GM18519 (cell line): ENCODE results near the gene TMEM243.

Source experiments
- ATAC-seq: cut with Tn5 transposase; IDR thresholded peaks from one replicate; pipeline ENCODE4 v1.9.1; 2021; ENCODE audit warnings: mild to moderate bottlenecking, moderate library complexity; ENCODE audit not compliant: unreplicated experiment, low FRiP score

The TMEM243 gene

DNA sequence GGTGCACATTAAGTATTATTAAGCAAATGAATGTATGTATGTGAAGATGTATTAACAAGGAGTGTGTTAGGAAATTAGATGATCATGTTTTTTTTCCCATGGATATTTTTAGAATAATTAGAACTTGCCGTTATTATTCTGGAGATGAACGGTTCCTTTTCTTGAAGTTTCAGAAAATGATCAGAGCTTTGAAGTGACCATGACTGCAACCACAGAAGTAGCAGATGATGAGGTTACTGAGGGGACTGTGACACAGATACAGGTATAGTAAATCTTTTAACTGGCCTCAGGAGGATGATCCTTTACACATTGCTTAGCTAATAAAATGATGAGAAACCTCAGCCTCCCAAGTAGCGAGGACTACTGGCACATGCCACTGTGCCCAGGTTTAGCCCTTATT, 48.7 kb downstream of the TMEM243 start:
- ATAC-seq: no peak

DNA sequence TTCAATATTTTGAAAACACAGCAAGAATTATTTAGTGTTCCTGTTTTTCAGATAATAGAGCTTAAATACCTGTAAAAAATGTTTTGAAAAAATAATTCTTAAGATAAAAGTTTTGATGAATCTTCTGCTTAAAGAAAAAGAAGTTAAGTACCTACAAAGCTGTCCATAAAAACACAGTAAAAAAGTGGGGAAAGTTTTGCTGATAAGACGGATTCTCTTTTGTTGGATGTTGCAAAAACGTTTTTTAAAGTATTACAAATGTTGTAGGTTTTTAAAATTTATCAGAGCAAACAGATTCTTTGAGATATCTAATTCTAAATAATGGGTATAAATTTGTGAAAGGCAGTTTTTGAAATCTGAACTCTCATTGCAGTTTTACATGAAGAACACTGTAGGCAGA, 55.1 kb downstream of the TMEM243 start:
- no peak for ATAC-seq

DNA sequence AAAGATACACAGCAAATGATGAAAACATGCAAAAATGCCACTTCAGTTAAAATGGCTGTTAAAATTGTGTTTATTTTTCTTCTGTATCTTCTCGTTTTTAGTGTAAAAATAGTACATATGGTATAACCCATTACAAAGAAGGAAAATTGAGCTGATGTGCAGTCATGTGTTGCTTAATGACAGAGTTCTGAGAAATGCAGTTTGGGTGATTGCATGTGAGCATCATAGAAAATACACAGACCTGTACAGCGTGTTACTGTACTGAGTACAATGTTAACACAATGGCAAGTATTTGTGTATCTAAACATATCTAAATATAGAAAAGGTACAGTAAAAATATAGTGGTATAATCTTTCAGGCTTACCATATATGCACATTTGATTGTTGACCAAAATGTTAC, 60.0 kb downstream of the TMEM243 start:
- peak; percentile 89 for ATAC-seq

DNA sequence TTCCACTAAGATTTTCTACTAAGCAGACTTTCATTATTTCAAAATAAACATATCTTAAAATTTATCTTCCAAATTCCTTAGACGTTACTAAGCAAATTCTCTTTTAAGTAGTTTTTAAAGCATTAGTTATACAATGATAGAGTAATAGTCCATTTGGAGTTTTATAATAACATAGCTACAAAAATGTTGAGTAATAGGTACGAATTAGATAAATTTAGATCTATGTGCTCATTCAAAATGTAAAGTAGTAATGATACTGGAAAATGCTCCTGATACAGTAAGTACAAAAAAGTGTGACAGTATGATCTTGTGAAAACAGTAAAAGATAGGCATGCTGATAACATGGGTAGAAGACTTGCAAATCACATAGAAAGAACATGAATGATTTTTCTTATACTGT, 62.8 kb downstream of the TMEM243 start:
- no peak for ATAC-seq

DNA sequence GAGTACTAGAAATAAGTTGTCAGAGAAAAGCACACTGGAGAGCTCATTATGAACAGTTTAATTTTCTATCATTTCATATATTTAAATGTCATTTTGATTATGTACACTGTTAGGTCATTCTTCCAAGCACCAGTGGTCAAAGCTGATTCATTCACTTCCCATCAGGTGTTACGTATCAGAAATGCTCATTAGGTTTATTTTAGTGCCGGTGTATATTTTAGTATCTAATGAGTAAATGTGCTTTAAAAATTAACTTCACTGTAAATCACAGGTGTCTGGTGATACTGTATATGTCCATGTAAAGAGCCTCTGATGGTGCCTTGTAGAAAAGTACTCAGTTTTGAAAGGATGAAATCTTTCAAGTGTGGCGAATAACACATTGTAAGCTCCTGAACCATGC, 63.7 kb downstream of the TMEM243 start:
- no peak for ATAC-seq

DNA sequence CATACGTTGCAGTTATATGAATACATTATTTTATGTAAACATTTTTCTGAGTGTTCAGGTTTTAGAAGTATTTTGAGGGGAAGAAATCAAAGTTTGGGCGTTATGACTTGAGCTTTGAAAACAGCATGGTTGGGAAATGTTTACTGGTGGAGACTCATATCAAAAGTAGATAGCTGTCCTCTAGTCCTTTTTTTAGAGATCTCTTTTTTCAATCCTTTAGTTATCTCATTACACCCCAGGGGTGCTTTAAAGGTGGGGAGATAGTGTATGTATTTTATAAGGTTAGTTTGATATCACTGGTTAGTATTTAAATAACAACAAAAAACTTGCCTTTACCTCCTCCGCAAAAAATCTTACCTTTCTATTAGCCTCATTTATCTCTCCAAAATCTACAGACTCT, 65.0 kb downstream of the TMEM243 start:
- no peak for ATAC-seq

DNA sequence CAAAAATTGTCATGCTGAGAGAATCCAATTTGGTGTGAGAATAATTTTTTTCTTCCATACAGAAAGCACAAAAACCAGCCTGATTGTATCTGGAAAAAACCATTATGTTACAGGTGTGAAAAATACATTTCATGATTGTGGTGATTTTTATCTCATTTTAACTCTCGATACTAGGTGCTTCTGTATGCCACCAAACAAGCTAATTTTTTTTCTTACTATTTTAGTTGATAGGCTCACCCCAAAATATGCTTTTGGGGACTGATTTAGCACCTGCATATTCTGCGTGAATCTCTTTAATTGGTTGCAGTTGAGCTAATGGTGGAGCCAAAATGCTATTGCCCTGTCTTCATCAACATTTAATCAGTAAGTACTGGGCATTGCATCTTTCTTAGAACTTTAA, 65.4 kb downstream of the TMEM243 start:
- no peak for ATAC-seq

DNA sequence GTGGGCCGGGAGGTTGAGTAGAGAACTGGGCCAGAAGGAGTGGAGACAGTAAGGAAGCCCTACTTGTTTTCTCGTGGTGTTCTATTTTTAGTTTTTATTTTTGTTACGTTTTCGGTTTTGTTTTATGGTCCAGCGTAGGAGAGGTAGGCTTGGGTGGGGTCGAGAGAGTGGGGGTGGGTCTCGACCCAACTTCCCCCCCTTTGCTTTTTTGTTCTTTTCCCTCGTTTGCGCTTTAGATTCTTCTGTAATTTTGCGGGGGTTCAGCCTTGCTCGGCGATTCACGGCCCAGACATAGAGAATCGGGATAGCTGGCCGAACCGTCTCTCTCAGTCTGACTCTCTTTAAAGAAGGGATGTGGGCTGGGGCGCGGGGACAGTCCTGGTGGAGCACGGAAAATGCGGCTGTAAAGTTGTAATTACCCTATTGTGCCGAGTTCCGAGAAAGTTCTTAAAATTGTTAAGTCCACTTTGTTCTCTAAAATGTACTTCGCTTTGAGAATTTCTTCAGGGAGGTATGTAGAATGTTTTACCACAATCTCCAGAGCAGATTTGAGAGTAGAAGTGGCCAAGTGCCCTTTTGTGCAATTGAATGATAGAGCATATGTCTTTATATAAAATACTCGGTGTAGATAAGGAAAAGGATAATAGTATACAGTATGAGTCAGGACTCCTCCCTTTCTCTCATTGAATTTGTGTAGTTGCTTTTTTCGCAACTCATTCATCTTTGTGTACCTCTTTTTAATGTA, 66.5 kb downstream of the TMEM243 start:
- peak; percentile 12 for ATAC-seq

DNA sequence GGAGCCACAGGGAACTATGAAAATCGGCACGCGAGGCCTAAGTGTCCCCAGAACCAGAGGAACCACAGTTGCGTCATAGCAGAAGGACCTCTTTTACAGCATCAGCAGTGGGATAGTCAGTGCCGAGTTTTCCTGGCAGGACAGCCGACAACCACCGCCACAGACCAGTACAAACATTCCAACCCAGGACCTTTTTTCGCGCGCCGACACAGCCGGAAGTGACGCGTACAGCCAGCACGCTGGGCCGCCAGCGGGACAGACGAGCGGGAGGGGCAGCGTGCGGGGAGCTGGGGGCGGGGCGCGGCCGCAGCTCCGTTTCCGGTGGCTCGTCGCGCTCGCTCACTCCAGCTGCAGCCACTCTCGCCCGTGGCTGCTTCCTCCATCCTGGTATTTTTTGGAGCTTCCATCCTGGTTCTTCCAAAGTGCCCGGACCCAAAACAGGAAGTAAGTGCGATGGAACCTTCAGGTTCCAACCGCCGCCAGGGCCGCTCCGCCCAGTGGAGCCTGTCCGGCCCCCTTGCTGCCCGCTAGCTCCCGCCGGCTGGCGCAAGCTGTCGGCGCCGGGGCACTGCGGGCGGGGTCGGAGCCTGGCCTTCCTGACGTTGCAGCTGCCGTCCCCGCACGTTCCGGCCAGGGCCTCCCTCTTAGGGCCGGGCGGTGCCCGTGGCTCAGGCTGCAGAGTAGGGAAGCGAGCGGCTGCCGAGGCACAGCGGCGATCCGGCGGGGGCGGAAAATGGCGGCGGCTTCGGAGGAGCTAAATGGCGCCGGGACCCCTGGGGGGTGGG, 67.2 kb downstream of the TMEM243 start, which contains the start of gene DMTF1:
TSS of gene DMTF1 (plus strand) at position 342 of the 785 bp plus-strand sequence. CDS start 12,489 bp downstream, outside the sequence.
- peak; percentile 70 for ATAC-seq

DNA sequence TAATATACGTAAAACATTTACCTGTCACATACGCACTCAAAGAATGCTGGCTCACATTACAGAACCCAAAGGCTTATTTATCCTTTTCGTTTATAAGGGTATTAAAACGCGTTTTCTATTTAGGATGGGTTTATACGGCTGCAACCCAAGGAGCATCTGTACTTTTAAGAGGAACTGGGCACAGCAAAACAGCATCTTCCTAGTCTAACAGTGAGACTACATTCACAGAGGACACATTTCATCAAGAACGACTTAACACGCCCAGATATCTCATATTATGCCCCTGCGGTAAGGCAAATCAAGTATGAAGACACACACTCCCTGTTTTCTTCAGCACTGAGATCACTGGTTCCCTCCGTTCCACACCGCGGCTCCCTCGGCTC, 67.8 kb downstream of the TMEM243 start:
- peak; percentile 5 for ATAC-seq

DNA sequence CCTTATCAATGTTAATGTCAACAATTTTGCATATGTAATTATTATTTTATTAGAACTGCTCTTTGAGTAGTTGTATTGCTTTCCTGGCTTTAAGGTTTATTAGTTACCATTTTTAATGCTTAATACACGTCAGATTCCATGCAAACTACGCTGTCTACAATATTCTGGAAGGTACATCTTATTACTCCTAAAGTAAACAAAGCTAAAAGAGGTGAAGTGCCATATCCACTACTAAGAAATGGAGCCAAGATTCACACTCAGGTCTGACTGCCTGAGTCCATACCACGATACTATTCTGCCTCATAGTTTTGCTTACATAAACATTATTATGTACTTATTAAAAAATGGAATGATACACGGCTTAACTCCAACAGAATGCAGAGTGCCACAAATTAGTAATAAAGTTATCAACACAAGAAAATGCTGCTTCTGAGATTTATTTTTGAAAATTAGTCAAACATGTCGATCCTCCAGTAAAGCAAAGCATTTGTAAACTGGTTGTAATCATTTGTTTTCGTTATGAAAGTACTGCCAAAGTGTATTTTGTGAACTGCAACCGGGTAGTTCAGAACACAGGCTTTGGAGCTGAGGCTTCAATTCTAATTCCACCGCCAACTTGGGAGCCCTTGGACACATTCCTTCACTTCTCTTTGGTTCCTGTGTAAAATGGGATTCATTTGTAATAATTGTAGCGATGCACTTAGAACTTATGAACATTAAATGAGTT, 68.4 kb downstream of the TMEM243 start:
- ATAC-seq: no peak

DNA sequence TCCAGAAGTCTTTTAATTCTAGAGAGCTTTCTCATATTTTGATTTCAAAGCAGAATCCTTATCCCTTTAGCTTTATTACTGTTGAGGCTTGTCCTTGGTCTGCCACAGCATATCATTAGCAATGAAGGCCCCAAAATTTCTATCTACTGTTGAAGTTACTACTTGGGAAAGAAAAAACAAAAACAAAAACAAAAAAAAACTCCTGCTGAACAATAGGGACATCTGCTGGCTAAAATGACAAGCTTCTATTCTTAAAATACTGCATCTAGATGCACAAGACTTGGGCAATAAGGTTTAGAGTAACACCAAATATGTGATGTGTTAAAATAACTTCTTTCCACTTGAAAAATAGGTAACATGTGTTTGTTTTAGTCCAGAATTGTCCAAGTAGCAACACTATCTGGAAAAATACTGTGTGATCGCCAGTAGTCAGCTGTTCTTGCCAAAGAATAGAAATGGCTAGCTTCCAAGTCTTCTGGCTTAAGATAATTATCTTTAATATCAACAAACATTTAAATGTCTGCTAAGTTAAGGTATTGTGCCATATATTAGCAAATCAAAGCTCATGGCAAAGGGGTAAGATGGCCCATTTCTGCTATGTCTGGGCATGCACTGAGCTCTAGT, 71.1 kb downstream of the TMEM243 start:
- no peak for ATAC-seq

DNA sequence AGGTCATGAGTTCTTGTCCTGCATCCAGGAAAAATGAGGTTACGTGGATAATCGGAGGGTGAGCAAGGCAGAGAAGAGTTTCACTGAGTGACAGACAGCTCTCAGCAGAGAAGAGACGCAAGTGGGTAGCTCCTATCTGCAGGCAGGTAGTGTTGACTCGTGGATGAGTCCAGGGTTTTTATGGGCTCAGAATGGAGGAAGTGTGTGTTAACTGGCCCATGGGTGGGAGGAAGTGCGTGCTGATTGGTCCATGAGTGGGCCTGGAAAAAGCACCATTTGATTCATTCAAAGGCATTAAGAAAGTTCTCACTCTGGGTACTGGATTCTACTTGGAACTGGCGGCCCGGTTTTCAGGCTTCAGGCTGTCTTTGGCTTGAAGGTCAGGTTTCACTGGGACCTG, 72.0 kb downstream of the TMEM243 start:
- ATAC-seq: no peak

DNA sequence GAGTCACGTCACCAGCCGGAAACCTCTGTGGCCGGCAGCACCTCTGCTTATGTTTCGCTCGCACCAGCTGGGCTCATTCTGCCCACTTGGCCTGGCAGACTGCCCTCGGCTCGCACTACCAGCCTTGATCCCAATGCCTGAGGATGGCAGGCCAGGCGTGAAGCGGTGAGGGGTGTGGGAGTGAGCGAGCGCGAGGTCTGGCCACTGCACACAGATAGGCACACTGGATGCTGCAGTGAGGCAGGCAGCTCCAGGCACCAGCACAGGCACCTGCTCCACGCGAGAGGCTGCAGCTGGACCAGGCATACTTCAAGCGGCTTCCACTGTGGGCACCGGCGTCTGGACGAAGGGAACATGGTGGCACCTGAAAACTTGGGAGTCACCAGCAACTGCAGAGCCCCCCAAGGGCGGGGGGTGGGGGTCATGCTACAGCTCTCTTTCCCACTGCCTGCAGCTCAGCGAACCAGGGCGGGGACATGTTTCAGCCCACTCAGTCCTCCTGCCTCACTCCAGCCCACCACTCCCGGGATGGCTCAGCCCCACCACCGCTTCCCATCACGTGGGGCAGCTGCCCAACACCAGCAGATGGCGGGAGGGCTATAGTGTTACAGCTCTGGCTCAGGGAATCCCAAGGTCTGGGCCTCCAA, 72.7 kb downstream of the TMEM243 start:
- no peak for ATAC-seq
